Aorta (tissue), 5 donors: ENCODE measurements around the gene KIAA0319L. TPM values are rescaled to one million over a fixed set of nuclear protein-coding genes. Genes with fewer than 3 reads are reported as not detected.

Experiments used
- ATAC-seq: fragments of 200-7000 bp; cut with Tn5 transposase; one replicate; pipeline ENCODE4 v1.9.1; 2022; ENCODE audit warnings: moderate library complexity; ENCODE audit not compliant: low FRiP score
- DNase-seq, 2 donors: peaks; one replicate each; pipeline ENCODE4 v3.0.0-alpha.2; 2020
- H3K27ac ChIP-seq, 2 donors: one replicate each; pipeline ENCODE4 v1.5.1; 2013; ENCODE audit warnings: low read length in 2 of 2, mild to moderate bottlenecking in 2 of 2, moderate library complexity in 2 of 2, control low read depth in 1 of 2, inconsistent platforms in 1 of 2, low read depth in 1 of 2
- H3K27me3 ChIP-seq, 2 donors: one replicate each; pipeline ENCODE4 v1.6.1; 2013; ENCODE audit warnings: control low read depth in 1 of 2, low read length in 1 of 2, mild to moderate bottlenecking in 1 of 2, moderate library complexity in 1 of 2; ENCODE audit not compliant: insufficient read depth in 2 of 2, control insufficient read depth in 1 of 2
- H3K36me3 ChIP-seq, 2 donors: one replicate each; pipeline ENCODE4 v1.6.1; 2013; ENCODE audit warnings: control low read depth in 1 of 2, low read length in 1 of 2, mild to moderate bottlenecking in 1 of 2; ENCODE audit not compliant: insufficient read depth in 2 of 2, control insufficient read depth in 1 of 2
- H3K4me1 ChIP-seq, 2 donors: one replicate each; pipeline ENCODE4 v1.6.1; 2013; ENCODE audit warnings: low read length in 2 of 2, control low read depth in 1 of 2, mild to moderate bottlenecking in 1 of 2, moderate library complexity in 1 of 2; ENCODE audit not compliant: insufficient read depth in 2 of 2, control insufficient read depth in 1 of 2
- H3K4me3 ChIP-seq, 2 donors: one replicate each; pipeline ENCODE4 v1.5.1; 2013; ENCODE audit warnings: low read length in 2 of 2, control low read depth in 1 of 2, mild to moderate bottlenecking in 1 of 2
- H3K9me3 ChIP-seq: one replicate; pipeline ENCODE4 v1.6.1; 2013; ENCODE audit warnings: mild to moderate bottlenecking, low read length; ENCODE audit not compliant: control insufficient read depth
- WGBS, 2 donors: extraction: QIAGEN DNeasy Blood & Tissue Kit; methylation state at CpG; one replicate each; pipeline ENCODE4 v1.1.7; 2013; 5-methylcytosine and 5-hydroxymethylcytosine counted together
- intact Hi-C, 2 donors: fragments of 100-400 bp; cut with DNase I; formaldehyde crosslinking; loops; one replicate each; pipeline versions ENCODE4 v1.14.2 to v1.15.0; 2022
- polyA plus RNA-seq, 2 donors: library from polyadenylated mRNA; stranded (reverse); fragments of 200-250 nt; gene quantifications; one replicate each; pipeline ENCODE4 v1.2.3, GENCODE V29; 2013
- total RNA-seq, 2 donors: library from RNA; stranded (reverse); fragmentation: NEBNext Ultra II Directional; extraction: Animal tissue kit (Norgen Biotek cat#: 25700); gene quantifications; one replicate each; pipeline ENCODE4 v1.2.1, GENCODE V29; 2021
- donor health status: healthy with polysubstance abuse.
- donor health status: Bipolar disorder and iron deficiency.
- donor health status: DM: no; HTN: no; CAD: no.
- donor health status: DM: no; HTN: no; CAD: no.
- donor health status: DM: yes; HTN: yes; CAD: no.

The KIAA0319L gene
- total and polyA plus RNA-seq, 4 donors, result 8.3 to 58.6 (median 37.6) TPM

GRCh38 chr1:35555601-35556477, 1.4 kb downstream of the KIAA0319L start:
- 32 to 33% methylated on average over 10 of the region's 10 CpGs for WGBS, 2 donors

GRCh38 chr1:35555212-35555584, 2.0 kb downstream of the KIAA0319L start:
- ATAC-seq (no peak), DNase-seq (no peak)
- Histone ChIP-seq H3K4me1 (no peaks in the 10 kb centered on the region), H3K9me3 (no peaks in the 10 kb centered on the region), H3K27me3 (no peaks in the 10 kb centered on the region), H3K4me3 (no peak overlapping the region), H3K36me3 (no peaks in the 10 kb centered on the region), H3K27ac (no peak overlapping the region)
- intact Hi-C loops, result loop anchor here in 1 of 2 donors (10.0 kb wide), 1 partner anchor 360 kb away; the partner anchor contains the start of gene SFPQ
- WGBS, 2 donors, result 55% methylated on average over 4 of the region's 4 CpGs

More at GRCh38 chr1:35555601-35556477, 1.4 kb downstream of the KIAA0319L start:
- no peak overlapping the region for H3K4me3 ChIP-seq
- intact Hi-C loops, result loop anchor here in 1 of 2 donors (2.0 to 10.0 kb wide), 2 partner anchors 105 to 361 kb away; partner anchors contain the start of gene SFPQ
- DNase-seq, result no peak
- no peak for ATAC-seq
- no peaks in the 10 kb centered on the region for H3K27me3 ChIP-seq
- no peaks in the 10 kb centered on the region for H3K9me3 ChIP-seq
- no peaks in the 10 kb centered on the region for H3K4me1 ChIP-seq
- H3K27ac ChIP-seq, result no peak overlapping the region
- no peaks in the 10 kb centered on the region for H3K36me3 ChIP-seq

GRCh38 chr1:35554266-35555211, 2.7 kb downstream of the KIAA0319L start:
- Histone ChIP-seq H3K4me3 (no peak overlapping the region), H3K27ac (no peak overlapping the region), H3K4me1 (no peaks in the 10 kb centered on the region), H3K27me3 (no peaks in the 10 kb centered on the region), H3K36me3 (no peaks in the 10 kb centered on the region), H3K9me3 (no peaks in the 10 kb centered on the region)
- DNase-seq (no peak), ATAC-seq (no peak)
- WGBS, 2 donors, result 46 to 50% methylated on average over 7 of the region's 7 CpGs
- intact Hi-C loops, result loop anchor here in 1 of 2 donors (10.0 kb wide), 1 partner anchor 360 kb away; the partner anchor contains the start of gene SFPQ

GRCh38 chr1:35553851-35554250, 3.4 kb downstream of the KIAA0319L start:
- WGBS, 2 donors, result 36 to 38% methylated on average over 2 of the region's 2 CpGs
- Histone ChIP-seq H3K4me3 (no peak overlapping the region), H3K27ac (no peak overlapping the region), H3K9me3 (no peaks in the 10 kb centered on the region), H3K36me3 (no peaks in the 10 kb centered on the region), H3K27me3 (no peaks in the 10 kb centered on the region), H3K4me1 (no peaks in the 10 kb centered on the region)
- DNase-seq, result no peak
- ATAC-seq, result no peak
- intact Hi-C loops, result loop anchor here in 1 of 2 donors (10.0 kb wide), 1 partner anchor 359 kb away; the partner anchor contains the start of gene SFPQ

GRCh38 chr1:35546614-35547013, 10.6 kb downstream of the KIAA0319L start:
- no peak overlapping the region for H3K27ac ChIP-seq
- intact Hi-C loops, result no loop called here
- no peak overlapping the region for H3K4me3 ChIP-seq
- H3K4me1 ChIP-seq, result peaks cover 0 to under 1% of the 10 kb centered on the region in 2 donors
- 99 to 100% methylated on average over 1 of the region's 1 CpG for WGBS, 2 donors
- peaks cover 0 to 2% of the 10 kb centered on the region in 2 donors for H3K36me3 ChIP-seq
- H3K27me3 ChIP-seq, result no peaks in the 10 kb centered on the region
- no peak for ATAC-seq
- no peak for DNase-seq
- no peaks in the 10 kb centered on the region for H3K9me3 ChIP-seq

GRCh38 chr1:35544976-35545375, 12.2 kb downstream of the KIAA0319L start:
- Histone ChIP-seq H3K36me3 (peaks cover 0 to 2% of the 10 kb centered on the region in 2 donors), H3K4me3 (no peak overlapping the region), H3K9me3 (no peaks in the 10 kb centered on the region), H3K4me1 (peaks cover 0 to 11% of the 10 kb centered on the region in 2 donors), H3K27ac (no peak overlapping the region), H3K27me3 (no peaks in the 10 kb centered on the region)
- intact Hi-C loops, result no loop called here
- ATAC-seq (no peak), DNase-seq (no peak)
- 70 to 80% methylated on average over 3 of the region's 3 CpGs for WGBS, 2 donors

GRCh38 chr1:35539824-35540261, 17.4 kb downstream of the KIAA0319L start:
- Histone ChIP-seq H3K4me3 (no peak overlapping the region), H3K9me3 (no peaks in the 10 kb centered on the region), H3K4me1 (peaks cover 4 to 19% of the 10 kb centered on the region in 2 donors), H3K27ac (peak overlapping the region; percentile 84 to 97), H3K36me3 (peaks cover 0 to 2% of the 10 kb centered on the region in 2 donors), H3K27me3 (no peaks in the 10 kb centered on the region)
- DNase-seq (no peak), ATAC-seq (peak; percentile 62)
- WGBS, 2 donors, result 0 to 5% methylated on average over 1 of the region's 1 CpG
- intact Hi-C loops, result loop anchor here in 1 of 2 donors (10.0 kb wide), 1 partner anchor 345 kb away; the partner anchor contains the start of gene SFPQ
